Keratinocyte (primary cell): ENCODE data around the gene XPC. TPM values are rescaled to one million over a fixed set of nuclear protein-coding genes. Genes with fewer than 3 reads are reported as not detected.
A peak's percentile ranks its signal among the peaks of the same experiment; 100 is the strongest.

Experiments used
- DNase-seq: peaks from one replicate; pipeline ENCODE4 v3.0.0-alpha.2; 2011; ENCODE audit warnings: low read depth, missing footprints, low spot score
- FAIRE-seq: peaks from 2 replicates; lab custom pipeline; 2011; peaks lifted over from hg19 to GRCh38; lab: Jason Lieb, UNC
- H2AFZ ChIP-seq: 2 replicates; pipeline ENCODE4 v1.6.0; 2012; ENCODE audit warnings: low read length, control low read depth, inconsistent platforms; ENCODE audit not compliant: control insufficient read depth
- H3K27ac ChIP-seq: 2 replicates; pipeline ENCODE4 v1.5.1; 2011; ENCODE audit warnings: low read length; ENCODE audit not compliant: control insufficient read depth, insufficient read depth
- H3K27me3 ChIP-seq: 3 replicates; pipeline ENCODE4 v1.6.0; 2011; ENCODE audit warnings: low read length; ENCODE audit not compliant: control insufficient read depth, insufficient read depth; ENCODE audit errors: extremely low read depth
- H3K36me3 ChIP-seq, 2 experiments: 2 replicates in 1 of 2; 3 replicates in 1 of 2; pipeline ENCODE4 v1.5.1; 2011; ENCODE audit warnings: low read length in 2 of 2, mild to moderate bottlenecking in 1 of 2; ENCODE audit not compliant: control insufficient read depth in 2 of 2, insufficient read depth in 2 of 2; ENCODE audit errors: extremely low read depth in 1 of 2
- H3K4me1 ChIP-seq: 3 replicates; pipeline ENCODE4 v1.5.1; 2011; ENCODE audit warnings: low read length; ENCODE audit not compliant: control insufficient read depth, insufficient read depth; ENCODE audit errors: extremely low read depth
- H3K4me2 ChIP-seq: 3 replicates; pipeline ENCODE4 v1.6.0; 2011; ENCODE audit warnings: low read depth, low read length; ENCODE audit not compliant: control insufficient read depth, insufficient read depth; ENCODE audit errors: extremely low read depth
- H3K4me3 ChIP-seq, 3 experiments: fragments of 200-600 bp in 1 of 3; sonication (generic) in 1 of 3; 2 replicates in 2 of 3; 3 replicates in 1 of 3; pipeline ENCODE4 v1.5.1; 2011 to 2016; ENCODE audit warnings: low read length in 3 of 3, mild to moderate bottlenecking in 3 of 3, control low read depth in 2 of 3, inconsistent platforms in 1 of 3, low read depth in 1 of 3, mixed read lengths in 1 of 3, mixed run types in 1 of 3, moderate library complexity in 1 of 3; ENCODE audit not compliant: control insufficient read depth in 2 of 3, insufficient read depth in 2 of 3; ENCODE audit errors: extremely low read depth in 1 of 3
- H3K79me2 ChIP-seq: 2 replicates; pipeline ENCODE4 v1.6.0; 2012; ENCODE audit warnings: low read length; ENCODE audit not compliant: control insufficient read depth, insufficient read depth
- H3K9ac ChIP-seq: 3 replicates; pipeline ENCODE4 v1.6.0; 2011; ENCODE audit warnings: low read length; ENCODE audit not compliant: control insufficient read depth, insufficient read depth; ENCODE audit errors: extremely low read depth
- H3K9me1 ChIP-seq: 3 replicates; pipeline ENCODE4 v1.6.0; 2011; ENCODE audit warnings: low read length; ENCODE audit not compliant: control insufficient read depth, insufficient read depth; ENCODE audit errors: extremely low read depth
- H3K9me3 ChIP-seq: 2 replicates; pipeline ENCODE4 v1.5.1; 2012; ENCODE audit warnings: low read depth, low read length; ENCODE audit not compliant: control insufficient read depth
- H4K20me1 ChIP-seq: 3 replicates; pipeline ENCODE4 v1.6.0; 2011; ENCODE audit warnings: low read length; ENCODE audit not compliant: control insufficient read depth, insufficient read depth; ENCODE audit errors: extremely low read depth
- CTCF ChIP-seq, 3 experiments: IDR thresholded peaks in 1 of 3; conservative IDR thresholded peaks in 1 of 3; optimal IDR thresholded peaks in 1 of 3; 2 replicates in 2 of 3; 3 replicates in 1 of 3; pipeline versions ENCODE3 to v1.5.1; 2011; ENCODE audit warnings: low read length in 3 of 3, mild to moderate bottlenecking in 3 of 3, moderate library complexity in 2 of 3, control low read depth in 1 of 3, inconsistent platforms in 1 of 3; ENCODE audit not compliant: insufficient read depth in 2 of 3; ENCODE audit errors: extremely low read depth in 1 of 3
- EZH2 ChIP-seq: IDR thresholded peaks from one replicate; pipeline ENCODE4 v1.6.1; 2012; ENCODE audit warnings: inconsistent platforms, mild to moderate bottlenecking, low read length, moderate library complexity
- dilution Hi-C: fragments of 300-500 bp; cut with MboI; formaldehyde crosslinking; loops from one replicate; pipeline ENCODE4 v1.7.0; 2020; ENCODE audit warnings: low sequenced_read_pairs; ENCODE audit not compliant: extremely low pct_ligation_motif_present
- polyA plus RNA-seq, 5 experiments: library from polyadenylated mRNA; depleted of rRNA in 3 of 5; stranded (reverse) in 3 of 5; stranded (forward) in 1 of 5; unstranded in 1 of 5; fragments of >200 nt; gene quantifications; 1 replicate in 1 of 5; 2 replicates in 3 of 5; 3 replicates in 1 of 5; pipeline versions ENCODE4 v1.2.1 to v1.2.3, GENCODE V29; 2011 to 2012; ENCODE audit warnings: missing spikeins in 2 of 5, low read depth in 1 of 5, low replicate concordance in 1 of 5

The XPC gene
- polyA plus RNA-seq, 1 donor (not counting 4 experiments of a cell fraction or from before 2014, with no cell fraction given), result 24.9 TPM

GRCh38 chr3:14166877-14167603 is 11.4 kb downstream of the XPC start:
- Histone ChIP-seq H3K27me3 (no peaks in the 10 kb centered on the region), H3K4me1 (peaks cover 58% of the 10 kb centered on the region), H3K4me3 (no peak overlapping the region), H2AFZ (no peak overlapping the region), H3K4me2 (peak overlapping the region; percentile 39), H3K9me1 (no peaks in the 10 kb centered on the region), H3K27ac (peak overlapping the region; percentile 69), H3K79me2 (peaks cover 16% of the 10 kb centered on the region), H3K9me3 (peaks cover 1% of the 10 kb centered on the region), H4K20me1 (no peaks in the 10 kb centered on the region), H3K36me3 (peaks cover 22 to 75% of the 10 kb centered on the region in 2 experiments), H3K9ac (peak overlapping the region; percentile 29)
- dilution Hi-C loops, result no loop called here
- DNase-seq, result peak; percentile 58
- FAIRE-seq, result peak; percentile 95
- TF ChIP-seq CTCF (optimal IDR thresholded peaks at IDR 0.05 in 1 of 3, IDR thresholded peaks at IDR 0.05 in 1 of 3, conservative IDR thresholded peaks at IDR 0.05 in 1 of 3; ENCODE audit: extremely low read depth in 1 of 3, insufficient read depth in 2 of 3, low read length in 3 of 3), result no peak

- no peak overlapping the region for H3K9ac ChIP-seq
- H3K79me2 ChIP-seq, result peaks cover 14% of the 10 kb centered on the region
- no peak overlapping the region for H2AFZ ChIP-seq
- H3K27me3 ChIP-seq, result no peaks in the 10 kb centered on the region
- no peak overlapping the region for H3K4me3 ChIP-seq
- H3K27ac ChIP-seq, result peak overlapping the region; percentile 32
- H3K4me1 ChIP-seq, result peaks cover 21% of the 10 kb centered on the region
- DNase-seq (no peak), FAIRE-seq (no peak)
- dilution Hi-C loops, result no loop called here
- no peak for TF ChIP-seq EZH2
- no peak for TF ChIP-seq CTCF (optimal IDR thresholded peaks at IDR 0.05 in 1 of 3, IDR thresholded peaks at IDR 0.05 in 1 of 3, conservative IDR thresholded peaks at IDR 0.05 in 1 of 3; ENCODE audit: extremely low read depth in 1 of 3, insufficient read depth in 2 of 3, low read length in 3 of 3)
- H3K4me2 ChIP-seq, result no peak overlapping the region
- peaks cover 5% of the 10 kb centered on the region for H3K9me3 ChIP-seq
- H3K36me3 ChIP-seq, result peaks cover 32 to 85% of the 10 kb centered on the region in 2 experiments
- H4K20me1 ChIP-seq, result no peaks in the 10 kb centered on the region
- H3K9me1 ChIP-seq, result no peaks in the 10 kb centered on the region
Observed at GRCh38 chr3:14162178-14162577, 16.2 kb downstream of the XPC start.
